Measurements from ENCODE around the gene ATP5F1D. TPM values are rescaled to one million over a fixed set of nuclear protein-coding genes. Genes with fewer than 3 reads are reported as not detected.
"Not testable (repeated sequence)": the region's sequence is repeated elsewhere in the genome, so short reads cannot be mapped to it uniquely, and the experiment has no call there.

ATP5F1D gene
- 339 TPM for polyA plus RNA-seq

DNA sequence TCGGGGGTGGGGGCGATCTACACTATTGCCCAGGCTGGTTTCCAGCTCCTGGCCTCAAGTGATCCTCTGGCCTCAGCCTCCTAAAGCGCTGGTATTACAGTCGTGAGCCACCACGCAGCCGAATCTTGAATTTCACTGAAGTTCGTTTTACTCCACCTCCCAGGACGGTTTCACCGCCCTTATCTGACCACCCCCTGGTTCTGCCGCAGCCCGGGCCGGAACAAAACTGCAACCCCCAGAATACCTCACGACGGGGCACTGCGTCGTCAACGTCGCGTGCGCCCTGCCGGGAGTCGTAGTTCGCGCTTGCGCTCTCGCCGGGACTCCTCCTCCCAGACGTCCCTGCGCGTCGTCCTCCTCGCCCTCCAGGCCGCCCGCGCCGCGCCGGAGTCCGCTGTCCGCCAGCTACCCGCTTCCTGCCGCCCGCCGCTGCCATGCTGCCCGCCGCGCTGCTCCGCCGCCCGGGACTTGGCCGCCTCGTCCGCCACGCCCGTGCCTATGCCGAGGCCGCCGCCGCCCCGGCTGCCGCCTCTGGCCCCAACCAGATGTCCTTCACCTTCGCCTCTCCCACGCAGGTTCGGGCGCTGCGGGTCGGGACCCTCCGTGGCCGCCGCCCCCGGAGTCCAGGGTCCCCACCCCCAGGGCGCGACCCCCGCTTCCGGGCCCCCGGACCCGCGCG lies at the start of gene ATP5F1D:
TSS of gene ATP5F1D (plus strand) at position 335 of the 679 bp plus-strand sequence. CDS start at position 435, 100 bp downstream.
- H3K9me3 Mint-ChIP-seq: peaks cover 0 to 2% (median 0%) of the 10 kb centered on the region in 3 donors
- peaks cover 2% of the 10 kb centered on the region for H3K36me3 Mint-ChIP-seq
- peak within 1 kb of the TSS; percentile 86 to 96 (median 92) for H3K4me3 Mint-ChIP-seq
- peaks cover 10 to 24% (median 17%) of the 10 kb centered on the region in 3 donors for H3K4me1 Mint-ChIP-seq
- peaks cover 8% of the 10 kb centered on the region for H3K27me3 Mint-ChIP-seq
- H3K27ac Mint-ChIP-seq: peak within 1 kb of the TSS; percentile 81 to 97 (median 95)

DNA sequence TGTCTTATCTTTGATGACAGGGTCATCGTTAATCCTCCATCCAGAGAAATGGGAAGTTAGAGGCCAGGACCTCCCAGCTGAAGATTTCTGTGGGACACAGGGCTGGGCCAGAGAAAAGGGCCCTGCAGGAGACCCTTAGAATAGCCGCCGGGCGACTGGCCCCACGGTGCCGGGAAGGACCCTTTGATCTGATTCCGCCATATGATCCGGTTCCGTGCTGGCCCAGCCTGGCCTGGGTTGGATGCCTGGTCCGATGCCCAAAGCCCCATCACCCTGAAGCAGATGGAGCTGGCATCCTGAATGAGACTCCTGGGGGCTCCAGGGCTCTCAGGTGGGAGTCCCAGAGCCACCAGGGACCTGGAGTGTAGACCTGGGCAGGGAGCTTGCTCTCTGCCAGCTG lies 42.0 kb upstream of the ATP5F1D start:
- Mint-ChIP-seq H3K27ac (no peak overlapping the region), H3K27me3 (no peaks in the 10 kb centered on the region), H3K4me1 (peaks cover 0 to 4% (median 3%) of the 10 kb centered on the region in 3 donors)

DNA sequence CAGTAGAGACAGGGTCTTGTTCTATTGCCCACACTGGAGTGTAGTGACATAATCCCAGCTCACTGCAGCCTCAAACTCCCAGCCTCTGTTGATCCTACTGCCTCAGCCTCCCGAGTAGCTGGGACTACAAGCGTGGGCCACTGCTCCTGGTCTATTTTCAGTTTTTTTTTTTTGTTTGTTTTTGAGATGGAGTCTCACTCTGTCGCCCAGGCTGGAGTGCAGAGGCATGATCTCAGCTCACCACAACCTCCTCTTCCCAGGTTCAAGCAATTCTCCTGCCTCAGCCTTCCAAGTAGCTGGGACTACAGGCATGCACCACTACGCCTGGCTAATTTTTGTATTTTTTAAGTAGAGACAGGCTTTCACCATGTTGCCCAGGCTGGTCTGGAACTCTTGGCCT lies 40.9 kb upstream of the ATP5F1D start:
- H3K27me3 Mint-ChIP-seq, H3K36me3 Mint-ChIP-seq, H3K9me3 Mint-ChIP-seq, H3K4me1 Mint-ChIP-seq: not testable (repeated sequence)
- H3K27ac Mint-ChIP-seq: peak overlapping the region in 1 of 3 donors; percentile 21
- peak overlapping the region in 1 of 4 donors; percentile 12 for H3K4me3 Mint-ChIP-seq

More for the DNA sequence above, 42.0 kb upstream of the ATP5F1D start:
- Mint-ChIP-seq H3K4me3 (no peak overlapping the region), H3K9me3 (no peaks in the 10 kb centered on the region), H3K36me3 (no peaks in the 10 kb centered on the region)

DNA sequence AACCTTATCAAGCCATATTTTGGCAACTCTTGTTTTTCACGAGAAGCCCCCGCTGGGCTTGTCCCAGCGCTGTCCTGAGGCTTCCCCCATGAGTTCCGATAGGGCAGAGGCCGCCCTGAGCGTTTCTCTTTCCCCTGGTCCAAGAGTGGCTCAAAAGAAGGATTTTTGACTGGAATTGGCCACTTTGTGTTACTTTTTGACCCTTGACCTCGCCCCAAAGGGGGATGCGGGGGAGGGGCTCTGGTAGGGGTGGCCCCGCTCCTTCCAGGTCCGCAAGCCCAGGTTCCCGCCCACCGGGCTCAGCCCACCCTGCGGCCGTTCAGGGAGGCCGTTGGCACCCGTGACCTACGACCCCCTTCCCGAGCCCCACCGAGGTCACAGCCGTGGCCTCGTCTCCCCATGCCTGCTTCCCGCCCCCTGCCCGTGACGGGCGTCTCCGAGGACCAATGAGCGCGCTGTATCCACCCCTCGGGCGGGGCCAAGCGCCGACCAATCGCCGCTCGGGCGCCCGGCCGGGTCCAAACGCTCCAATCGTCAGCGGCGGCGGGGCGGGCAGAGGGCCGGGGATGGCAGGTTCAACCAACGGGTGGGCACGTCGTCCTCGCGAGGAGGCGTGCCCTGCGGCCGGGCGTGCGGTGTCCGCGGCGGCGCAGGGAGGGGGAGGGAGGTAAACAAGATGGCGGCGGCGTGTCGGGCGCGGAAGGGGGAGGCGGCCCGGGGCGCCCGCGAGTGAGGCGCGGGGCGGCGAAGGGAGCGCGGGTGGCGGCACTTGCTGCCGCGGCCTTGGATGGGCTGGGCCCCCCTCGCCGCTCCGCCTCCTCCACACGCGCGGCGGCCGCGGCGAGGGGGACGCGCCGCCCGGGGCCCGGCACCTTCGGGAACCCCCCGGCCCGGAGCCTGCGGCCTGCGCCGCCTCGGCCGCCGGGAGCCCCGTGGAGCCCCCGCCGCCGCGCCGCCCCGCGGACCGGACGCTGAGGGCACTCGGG lies 36.1 kb upstream of the ATP5F1D start, which contains the start of gene STK11:
TSS of gene STK11 (plus strand) at position 665 of the 986 bp plus-strand sequence. CDS start 1,136 bp downstream, outside the sequence.
- H3K4me1 Mint-ChIP-seq: peaks cover 3 to 12% (median 8%) of the 10 kb centered on the region in 3 donors
- H3K9me3 Mint-ChIP-seq: no peaks in the 10 kb centered on the region
- H3K4me3 Mint-ChIP-seq: peak within 1 kb of the TSS; percentile 89 to 99 (median 98)
- H3K27ac Mint-ChIP-seq: peak within 1 kb of the TSS; percentile 94 to 96 (median 94)
- H3K27me3 Mint-ChIP-seq: no peaks in the 10 kb centered on the region
- H3K36me3 Mint-ChIP-seq: no peaks in the 10 kb centered on the region

DNA sequence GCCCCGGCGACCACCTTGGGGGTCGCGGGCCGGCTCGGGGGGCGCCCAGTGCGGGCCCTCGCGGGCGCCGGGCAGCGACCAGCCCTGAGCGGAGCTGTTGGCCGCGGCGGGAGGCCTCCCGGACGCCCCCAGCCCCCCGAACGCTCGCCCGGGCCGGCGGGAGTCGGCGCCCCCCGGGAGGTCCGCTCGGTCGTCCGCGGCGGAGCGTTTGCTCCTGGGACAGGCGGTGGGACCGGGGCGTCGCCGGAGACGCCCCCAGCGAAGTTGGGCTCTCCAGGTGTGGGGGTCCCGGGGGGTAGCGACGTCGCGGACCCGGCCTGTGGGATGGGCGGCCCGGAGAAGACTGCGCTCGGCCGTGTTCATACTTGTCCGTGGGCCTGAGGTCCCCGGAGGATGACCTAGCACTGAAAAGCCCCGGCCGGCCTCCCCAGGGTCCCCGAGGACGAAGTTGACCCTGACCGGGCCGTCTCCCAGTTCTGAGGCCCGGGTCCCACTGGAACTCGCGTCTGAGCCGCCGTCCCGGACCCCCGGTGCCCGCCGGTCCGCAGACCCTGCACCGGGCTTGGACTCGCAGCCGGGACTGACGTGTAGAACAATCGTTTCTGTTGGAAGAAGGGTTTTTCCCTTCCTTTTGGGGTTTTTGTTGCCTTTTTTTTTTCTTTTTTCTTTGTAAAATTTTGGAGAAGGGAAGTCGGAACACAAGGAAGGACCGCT lies 35.2 kb upstream of the ATP5F1D start:
- Mint-ChIP-seq H3K4me1 (peaks cover 3 to 12% (median 8%) of the 10 kb centered on the region in 3 donors), H3K27me3 (no peaks in the 10 kb centered on the region), H3K36me3 (no peaks in the 10 kb centered on the region), H3K27ac (peak overlapping the region; percentile 94 to 96 (median 94)), H3K4me3 (peak overlapping the region; percentile 89 to 99 (median 98)), H3K9me3 (no peaks in the 10 kb centered on the region)

DNA sequence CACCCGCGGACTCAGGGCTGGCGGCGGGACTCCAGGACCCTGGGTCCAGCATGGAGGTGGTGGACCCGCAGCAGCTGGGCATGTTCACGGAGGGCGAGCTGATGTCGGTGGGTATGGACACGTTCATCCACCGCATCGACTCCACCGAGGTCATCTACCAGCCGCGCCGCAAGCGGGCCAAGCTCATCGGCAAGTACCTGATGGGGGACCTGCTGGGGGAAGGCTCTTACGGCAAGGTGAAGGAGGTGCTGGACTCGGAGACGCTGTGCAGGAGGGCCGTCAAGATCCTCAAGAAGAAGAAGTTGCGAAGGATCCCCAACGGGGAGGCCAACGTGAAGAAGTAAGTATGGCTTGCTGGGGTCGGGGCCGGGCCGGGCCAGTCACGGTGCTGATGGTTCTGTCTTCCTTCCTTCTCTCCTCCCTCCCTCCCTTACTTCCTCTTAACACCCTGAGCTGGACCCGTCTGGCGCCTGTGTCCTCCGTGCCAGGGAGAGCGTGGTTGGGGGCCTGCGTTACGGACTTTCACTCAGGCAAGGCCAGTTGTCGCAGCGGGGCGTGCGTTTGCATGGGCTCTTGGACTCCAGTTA lies 34.6 kb upstream of the ATP5F1D start:
- Mint-ChIP-seq H3K36me3 (no peaks in the 10 kb centered on the region), H3K4me1 (peaks cover 3 to 12% (median 12%) of the 10 kb centered on the region in 3 donors), H3K27ac (peak overlapping the region; percentile 94 to 96 (median 94)), H3K4me3 (peak overlapping the region; percentile 89 to 99 (median 98)), H3K27me3 (no peaks in the 10 kb centered on the region), H3K9me3 (no peaks in the 10 kb centered on the region)

DNA sequence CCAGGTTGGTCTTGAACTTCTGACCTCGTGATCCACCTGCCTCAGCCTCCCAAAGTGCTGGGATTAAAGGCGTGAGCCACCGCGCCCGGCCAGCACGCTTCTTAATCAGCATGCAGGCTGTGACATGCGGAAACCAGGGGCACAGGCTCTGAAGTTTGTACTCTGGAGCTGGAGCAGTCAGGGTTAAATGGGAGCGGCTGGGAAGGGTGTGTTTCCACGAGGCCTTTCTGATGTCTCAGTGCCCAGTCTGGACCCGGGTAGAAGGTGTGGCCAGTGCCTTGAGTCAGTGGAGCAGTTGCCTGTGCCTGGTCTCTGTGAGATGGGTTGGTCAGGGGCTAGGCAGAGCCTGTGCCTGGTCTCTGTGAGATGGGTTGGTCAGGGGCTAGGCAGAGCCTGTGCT lies 32.7 kb upstream of the ATP5F1D start:
- H3K27ac Mint-ChIP-seq, H3K27me3 Mint-ChIP-seq, H3K36me3 Mint-ChIP-seq, H3K9me3 Mint-ChIP-seq: not testable (repeated sequence)
- peaks cover 7 to 18% (median 16%) of the 10 kb centered on the region in 3 donors for H3K4me1 Mint-ChIP-seq
- H3K4me3 Mint-ChIP-seq: peak overlapping the region in 1 of 4 donors; percentile 49

DNA sequence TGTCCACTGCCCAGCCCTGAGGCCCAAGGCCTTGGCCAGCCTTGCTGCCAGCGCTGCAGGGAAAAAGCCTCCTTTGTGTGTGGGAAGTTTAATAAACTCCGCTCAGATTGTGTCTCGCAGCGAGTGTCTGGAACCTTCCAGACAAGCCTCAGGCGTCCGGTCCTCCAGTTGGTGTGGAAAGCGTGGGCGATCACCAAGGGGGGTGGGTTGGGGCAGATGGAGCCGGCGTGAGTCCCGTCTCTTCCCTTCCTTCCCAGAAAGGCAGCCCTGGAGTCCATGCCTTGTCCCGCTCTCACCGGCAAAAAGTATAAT lies 31.4 kb upstream of the ATP5F1D start:
- Mint-ChIP-seq H3K36me3 (peaks cover 2% of the 10 kb centered on the region), H3K4me3 (peak overlapping the region in 2 of 4 donors; percentile 28 to 61), H3K4me1 (peaks cover 12 to 23% (median 21%) of the 10 kb centered on the region in 3 donors), H3K27me3 (no peaks in the 10 kb centered on the region), H3K9me3 (no peaks in the 10 kb centered on the region), H3K27ac (no peak overlapping the region)

DNA sequence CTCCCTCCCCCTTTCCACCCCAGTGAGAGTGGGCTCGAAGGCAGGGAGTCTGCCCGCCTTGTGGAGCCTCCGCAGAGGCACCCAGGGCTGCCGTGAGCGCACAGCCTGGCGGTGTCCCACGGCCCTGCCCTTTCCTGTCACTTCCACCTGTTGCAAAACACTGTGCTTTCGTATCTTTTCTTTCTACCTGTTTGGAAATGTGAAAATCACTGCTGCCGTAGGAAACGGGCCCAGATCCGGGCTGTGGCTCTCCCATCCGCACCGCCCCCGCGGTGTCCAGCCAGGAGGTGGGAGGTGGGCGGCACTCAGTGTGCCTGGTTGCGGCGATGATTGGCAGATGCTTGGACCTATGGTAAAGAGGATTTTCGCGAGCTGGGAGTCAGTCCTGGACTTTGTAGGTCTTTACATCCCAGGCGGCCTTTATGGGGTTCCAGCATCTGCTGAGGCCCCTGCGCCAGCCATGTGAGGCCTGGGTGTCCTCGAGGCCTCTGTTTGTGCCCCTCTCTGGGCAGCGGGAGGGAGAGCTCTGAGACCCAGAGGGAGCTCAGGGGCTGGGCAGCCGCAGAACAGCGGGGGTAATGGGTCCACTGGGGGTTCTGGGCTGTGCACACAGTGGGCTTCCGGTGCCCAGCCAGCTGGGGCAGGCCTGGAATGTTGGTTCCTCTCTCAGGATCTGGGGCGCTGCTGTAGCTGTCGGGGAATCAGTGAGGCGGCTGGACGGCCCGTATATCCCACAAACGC lies 29.9 kb upstream of the ATP5F1D start:
- Mint-ChIP-seq H3K27me3 (no peaks in the 10 kb centered on the region), H3K27ac (peak overlapping the region in 1 of 3 donors; percentile 59), H3K4me1 (peaks cover 12 to 22% (median 21%) of the 10 kb centered on the region in 3 donors), H3K9me3 (no peaks in the 10 kb centered on the region), H3K4me3 (peak overlapping the region in 2 of 4 donors; percentile 37 to 42), H3K36me3 (peaks cover 2% of the 10 kb centered on the region)

DNA sequence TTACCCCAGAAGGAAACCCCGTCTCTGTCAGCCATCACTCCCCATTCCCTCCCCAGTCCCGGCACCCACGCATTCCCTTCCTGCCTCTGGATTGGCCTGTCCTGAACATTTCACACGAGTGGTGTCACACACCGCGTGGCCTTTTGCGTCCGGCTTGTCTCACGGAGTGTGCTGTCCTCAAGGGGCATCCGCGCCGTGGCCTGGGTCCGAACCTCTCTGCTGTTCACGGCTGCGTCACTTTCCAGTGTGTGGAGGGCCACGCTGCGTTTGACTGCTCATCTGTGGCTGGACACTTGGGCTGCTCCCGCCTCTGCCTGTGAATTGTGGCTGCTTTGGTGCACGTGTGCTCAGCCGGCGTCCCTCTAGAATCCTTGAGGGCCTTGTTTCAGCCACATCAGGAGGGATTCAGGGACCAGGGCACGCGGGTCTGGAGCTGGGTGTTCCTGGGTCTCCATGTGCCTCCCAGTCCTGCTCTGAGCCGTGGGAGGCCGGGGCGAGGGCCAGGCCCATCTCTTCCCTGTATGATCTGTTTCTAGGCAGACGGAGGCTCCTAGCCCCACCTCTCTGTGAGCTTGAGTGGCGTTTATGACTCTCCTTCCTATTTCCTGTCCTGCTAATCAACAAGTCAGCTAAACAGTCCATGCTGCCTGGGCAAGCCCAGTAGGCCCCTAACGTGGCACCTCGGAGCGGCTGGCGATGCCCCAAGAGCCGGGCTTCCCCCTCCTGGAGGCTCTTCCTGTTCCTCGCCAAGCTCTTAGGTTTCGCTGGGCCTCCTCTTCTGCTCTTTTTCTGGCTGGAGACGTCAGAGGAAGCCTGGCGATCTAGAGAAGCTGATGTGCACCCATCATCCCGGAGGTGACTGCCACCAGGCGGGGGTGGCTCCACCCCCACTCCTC lies 27.9 kb upstream of the ATP5F1D start:
- Mint-ChIP-seq H3K27me3 (no peaks in the 10 kb centered on the region), H3K9me3 (no peaks in the 10 kb centered on the region), H3K4me3 (peak overlapping the region; percentile 30 to 90 (median 75)), H3K4me1 (peaks cover 11 to 21% (median 12%) of the 10 kb centered on the region in 3 donors), H3K27ac (peak overlapping the region; percentile 88 to 91 (median 90)), H3K36me3 (peaks cover 5% of the 10 kb centered on the region)

DNA sequence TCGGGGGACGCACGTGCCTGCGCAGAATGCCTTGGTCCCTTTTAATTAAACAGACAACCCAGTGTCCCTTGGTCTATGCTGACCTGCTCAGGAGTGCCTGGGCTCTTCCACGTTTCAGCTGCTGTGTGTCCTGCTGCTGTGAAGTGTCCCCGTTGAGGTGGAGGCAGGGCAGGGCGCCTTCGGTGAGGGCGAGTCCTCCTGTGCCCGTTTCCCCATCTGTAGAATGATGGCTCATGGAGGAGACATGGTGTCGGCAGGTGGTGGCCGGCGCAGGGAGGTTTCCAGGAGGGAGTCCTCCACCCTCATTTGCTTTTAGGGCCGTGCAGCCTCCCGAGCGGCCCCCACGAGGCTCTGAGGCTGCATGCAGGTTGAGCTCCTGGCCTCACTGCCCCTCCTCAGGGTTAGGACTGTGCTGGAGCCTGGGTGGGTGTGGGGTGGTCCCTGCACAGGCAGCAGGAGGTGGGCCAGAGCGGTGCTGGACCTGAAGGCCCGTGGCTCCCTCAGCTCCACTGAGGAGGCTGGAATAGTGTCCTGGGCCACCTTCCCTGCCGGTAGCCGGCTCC lies 27.2 kb upstream of the ATP5F1D start:
- Mint-ChIP-seq H3K9me3 (no peaks in the 10 kb centered on the region), H3K27me3 (no peaks in the 10 kb centered on the region), H3K27ac (peak overlapping the region; percentile 88 to 91 (median 90)), H3K36me3 (peaks cover 5% of the 10 kb centered on the region), H3K4me3 (peak overlapping the region in 2 of 4 donors; percentile 30 to 90), H3K4me1 (peaks cover 11 to 21% (median 12%) of the 10 kb centered on the region in 3 donors)

DNA sequence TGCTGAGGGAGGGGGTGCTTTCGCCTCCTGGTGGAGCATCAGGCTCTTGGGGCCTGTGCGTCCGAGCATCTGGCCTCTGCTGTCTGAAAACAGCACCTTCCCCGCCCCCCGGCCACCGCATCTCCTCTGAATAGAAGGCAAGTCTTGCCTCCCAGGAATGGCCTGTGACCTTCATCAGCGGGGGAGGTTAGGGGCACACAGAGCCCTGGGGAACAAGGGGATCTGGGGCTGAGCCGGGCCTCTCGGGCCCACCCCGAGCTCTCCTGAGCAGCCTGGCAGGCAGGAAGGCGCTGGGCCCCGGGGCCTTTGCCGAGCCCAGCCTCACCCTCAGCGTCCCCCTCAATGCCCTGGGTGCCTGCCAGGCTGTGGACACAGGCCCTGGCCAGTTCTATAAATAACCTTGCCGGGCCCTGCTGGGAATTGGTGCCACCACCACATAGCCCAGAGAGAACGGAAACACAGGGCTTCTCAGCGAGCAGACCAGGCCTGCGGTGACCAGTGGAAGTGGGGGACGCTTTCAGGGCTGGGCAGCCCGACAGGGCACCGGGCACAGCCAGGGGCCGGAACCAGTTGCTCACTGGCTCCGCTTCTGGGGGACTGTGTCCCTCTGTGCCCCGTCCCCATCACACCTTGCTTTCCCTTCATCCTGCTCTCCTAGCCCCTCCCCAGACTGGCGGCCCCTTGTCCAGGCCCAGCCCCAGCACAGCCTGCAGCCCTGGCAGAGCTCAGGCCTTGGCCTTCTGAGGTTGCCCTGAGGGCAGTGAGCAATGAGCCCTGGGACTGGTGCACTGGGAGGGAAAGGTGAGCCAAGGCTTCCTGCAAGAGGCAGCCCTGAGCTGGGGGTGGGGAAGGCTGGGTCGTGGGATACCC lies 26.5 kb upstream of the ATP5F1D start:
- no peaks in the 10 kb centered on the region for H3K27me3 Mint-ChIP-seq
- H3K4me3 Mint-ChIP-seq: no peak overlapping the region
- peaks cover 5% of the 10 kb centered on the region for H3K36me3 Mint-ChIP-seq
- H3K27ac Mint-ChIP-seq: no peak overlapping the region
- H3K4me1 Mint-ChIP-seq: peaks cover 11 to 18% (median 12%) of the 10 kb centered on the region in 3 donors
- H3K9me3 Mint-ChIP-seq: no peaks in the 10 kb centered on the region

All from IgD-negative memory B cell (primary cell).